Stimulated activated CD8-positive, alpha-beta memory T cell treated with anti-CD3 and anti-CD28 coated beads, Interleukin-2, amount 100 ng/mL, for 1 hour (primary cell): ENCODE results near the gene ANKRD44.

Experiments
- DNase-seq, 2 donors: peaks; one replicate each; pipeline ENCODE4 v3.0.0-alpha.2; 2020; ENCODE audit warnings: low read depth in 2 of 2

Gene ANKRD44

GRCh38 chr2:197208024-197208423 lies 102.6 kb downstream of the ANKRD44 start:
- no peak for DNase-seq

- DNase-seq, result no peak
Observed at GRCh38 chr2:197207598-197207997, 103.0 kb downstream of the ANKRD44 start.

GRCh38 chr2:197207106-197207505 lies 103.5 kb downstream of the ANKRD44 start:
- no peak for DNase-seq

GRCh38 chr2:197205585-197206215 lies 104.9 kb downstream of the ANKRD44 start:
- no peak for DNase-seq

DNA sequence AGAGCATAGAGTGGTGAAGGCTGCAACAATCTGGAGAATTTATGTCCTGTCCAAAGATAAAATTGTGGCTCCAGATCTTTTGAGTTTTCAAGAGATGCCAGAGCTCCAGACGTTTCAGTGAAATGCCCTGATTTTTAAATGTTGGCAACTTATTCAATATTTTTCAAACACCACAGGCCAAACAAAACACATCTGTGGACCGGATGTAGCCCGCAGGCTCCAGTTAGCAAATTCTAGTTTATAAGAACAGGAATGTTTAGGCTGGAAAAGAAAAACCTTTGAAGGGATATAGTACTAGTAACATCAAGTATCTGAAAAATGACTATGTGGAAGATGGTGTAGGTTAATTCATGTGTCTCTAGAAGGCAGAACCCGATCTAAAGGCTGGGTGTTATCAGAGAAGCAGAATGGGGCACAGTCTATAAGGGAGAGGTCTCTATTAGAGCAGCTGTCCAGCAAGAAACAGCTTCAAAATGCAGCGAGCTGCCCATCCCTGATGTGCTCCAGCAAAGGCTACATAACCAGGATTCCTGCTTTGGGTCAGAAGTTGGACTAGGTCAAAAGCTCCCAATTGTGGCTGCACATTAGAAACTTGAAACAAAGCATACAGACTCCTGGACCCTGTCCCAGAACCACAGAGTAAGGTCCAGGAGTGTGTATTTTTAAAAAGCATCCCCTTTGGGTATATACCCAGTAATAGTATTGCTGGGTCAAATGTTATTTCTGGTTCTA lies 105.9 kb downstream of the ANKRD44 start:
- DNase-seq, result no peak

DNA sequence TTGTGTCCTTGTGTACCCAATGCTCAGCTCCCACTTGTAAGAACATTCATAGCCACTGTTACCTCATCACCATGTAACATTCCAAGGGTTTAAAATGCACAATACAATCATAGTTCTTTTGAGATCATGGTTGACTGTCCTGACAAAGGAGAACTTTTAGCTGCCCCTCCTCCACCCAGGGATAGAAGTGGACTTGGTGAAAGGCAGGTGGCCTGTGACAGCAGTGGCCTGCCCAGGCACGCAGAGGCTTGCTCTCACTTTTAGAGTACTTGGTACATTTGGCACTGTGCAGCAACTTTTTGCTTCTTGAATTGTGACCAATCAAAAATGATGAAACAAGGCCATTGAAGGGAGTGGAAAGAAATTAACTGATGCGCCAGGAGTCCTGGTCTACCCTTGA lies 108.7 kb downstream of the ANKRD44 start:
- DNase-seq, result no peak

DNA sequence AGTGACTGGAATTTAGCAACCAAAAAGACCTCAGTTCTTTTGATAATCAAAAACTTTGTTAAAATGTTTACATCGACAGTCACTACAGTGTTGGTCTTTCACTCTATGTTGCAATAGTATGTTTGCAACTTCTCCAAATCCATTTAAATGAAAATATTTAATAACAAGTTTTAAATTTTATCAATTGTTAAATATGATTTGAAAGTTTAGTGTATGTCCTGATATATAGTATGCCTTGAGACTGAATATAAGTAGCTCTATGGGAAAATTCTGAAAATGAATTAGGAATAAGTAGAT lies 109.9 kb downstream of the ANKRD44 start:
- no peak for DNase-seq

GRCh38 chr2:197200051-197200761 lies 110.4 kb downstream of the ANKRD44 start:
- no peak for DNase-seq

- peak; percentile 68 to 70 for DNase-seq
Observed at GRCh38 chr2:197198890-197199289, 111.7 kb downstream of the ANKRD44 start.

GRCh38 chr2:197197895-197198311 lies 112.7 kb downstream of the ANKRD44 start:
- no peak for DNase-seq

- DNase-seq, result no peak
Observed at GRCh38 chr2:197196541-197197180, 113.9 kb downstream of the ANKRD44 start.

DNA sequence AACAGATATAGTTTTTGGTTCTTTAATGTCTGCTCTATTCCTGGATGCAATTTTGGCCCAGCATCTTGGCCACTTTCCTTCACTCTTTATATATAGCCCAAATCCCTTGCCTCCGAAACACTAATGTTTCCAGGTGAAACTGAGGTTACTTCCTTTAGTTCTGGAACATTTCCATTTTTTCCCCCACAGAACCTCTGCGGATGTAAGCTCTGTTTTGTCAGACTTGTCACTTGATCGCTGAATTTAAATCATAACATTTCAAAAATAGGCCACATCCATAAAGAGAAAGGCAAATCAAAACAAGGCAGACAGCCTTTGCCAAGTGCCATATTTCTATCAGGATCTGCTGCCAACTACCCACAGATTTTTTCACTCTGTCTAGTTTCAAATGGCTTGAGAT lies 115.1 kb downstream of the ANKRD44 start:
- no peak for DNase-seq

DNA sequence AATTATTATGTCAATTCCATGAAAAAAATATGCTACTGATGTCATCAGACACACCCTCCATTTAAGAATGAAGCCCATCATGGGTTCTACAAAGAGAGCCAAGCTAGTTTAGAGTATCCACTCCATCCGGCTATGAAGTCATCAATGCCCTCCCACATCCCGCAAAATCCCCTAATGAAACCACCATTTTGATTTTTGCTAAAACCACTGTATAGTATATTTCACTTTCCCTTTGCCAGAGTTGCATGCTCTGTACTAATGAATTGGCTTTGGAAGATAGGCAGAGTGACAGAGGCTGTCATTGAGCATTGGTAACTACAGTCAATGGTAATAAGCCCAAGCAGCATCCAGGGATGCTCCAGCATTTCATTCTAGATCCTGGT lies 118.6 kb downstream of the ANKRD44 start:
- DNase-seq, result no peak

- DNase-seq, result no peak
Observed at GRCh38 chr2:197191177-197191939, 119.2 kb downstream of the ANKRD44 start.

DNA sequence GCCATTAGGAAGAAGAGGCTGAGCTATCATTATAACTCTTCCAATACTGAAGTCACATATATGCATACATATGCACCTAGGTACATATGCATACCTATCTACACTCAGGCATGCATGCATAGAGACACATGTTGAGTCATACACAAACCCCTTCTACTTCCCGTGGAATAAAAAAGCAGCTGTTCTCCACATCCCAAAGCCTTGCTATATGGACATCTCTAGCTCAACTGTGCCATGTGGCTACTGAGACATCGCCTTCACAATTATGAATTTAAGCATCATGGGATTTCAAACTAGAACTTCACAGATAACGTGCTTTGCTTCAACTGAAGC lies 120.5 kb downstream of the ANKRD44 start:
- DNase-seq, result no peak

DNA sequence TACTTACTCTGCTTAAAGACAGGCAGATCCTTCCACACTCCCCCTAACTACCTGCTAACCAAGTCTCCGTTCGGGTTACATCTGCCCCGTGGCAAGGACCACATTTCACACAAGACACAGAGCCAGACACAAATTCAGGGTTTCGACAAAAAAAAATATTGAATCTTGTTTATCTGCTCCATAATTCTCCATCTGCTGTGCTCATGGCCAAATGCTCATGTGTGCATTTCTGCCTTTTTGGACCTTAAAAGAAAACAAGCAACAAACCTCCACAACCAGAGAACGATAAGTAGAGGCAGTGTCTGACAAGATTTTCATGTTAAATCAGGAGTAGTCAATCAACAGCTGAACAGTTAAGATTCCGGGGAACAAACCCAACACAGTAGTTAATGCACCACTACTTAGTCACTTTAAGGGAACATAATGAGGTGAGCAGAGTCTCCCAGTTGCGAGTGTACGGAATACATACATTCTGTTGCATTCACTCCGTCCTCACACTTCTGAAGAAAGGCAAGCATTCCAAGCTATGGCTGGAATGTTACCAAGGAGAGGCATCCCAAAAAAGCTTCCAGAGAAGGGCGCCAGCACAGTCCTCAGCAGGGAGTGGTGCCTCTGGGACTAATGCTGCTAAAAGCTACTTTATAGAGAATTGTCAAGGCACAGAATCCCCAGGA lies 121.0 kb downstream of the ANKRD44 start:
- no peak for DNase-seq

DNA sequence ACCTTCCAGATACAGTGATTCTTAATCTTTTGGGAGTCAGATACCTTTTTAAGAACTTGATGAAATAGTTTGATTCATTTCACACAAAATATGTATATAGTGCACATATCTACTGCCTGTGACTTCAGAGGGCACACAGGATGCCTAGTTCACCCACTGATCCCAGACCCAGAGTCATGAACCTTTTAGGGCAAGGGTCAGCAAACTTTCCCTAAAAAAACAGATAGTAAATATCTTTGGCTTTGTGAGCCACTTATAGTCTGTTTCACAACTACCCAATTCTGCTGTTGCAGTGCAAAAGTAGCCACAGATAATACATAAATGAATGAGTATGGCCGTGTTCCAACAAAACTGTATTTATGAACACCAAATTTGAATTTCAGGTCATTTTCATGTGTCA lies 124.9 kb downstream of the ANKRD44 start:
- DNase-seq, result no peak

DNA sequence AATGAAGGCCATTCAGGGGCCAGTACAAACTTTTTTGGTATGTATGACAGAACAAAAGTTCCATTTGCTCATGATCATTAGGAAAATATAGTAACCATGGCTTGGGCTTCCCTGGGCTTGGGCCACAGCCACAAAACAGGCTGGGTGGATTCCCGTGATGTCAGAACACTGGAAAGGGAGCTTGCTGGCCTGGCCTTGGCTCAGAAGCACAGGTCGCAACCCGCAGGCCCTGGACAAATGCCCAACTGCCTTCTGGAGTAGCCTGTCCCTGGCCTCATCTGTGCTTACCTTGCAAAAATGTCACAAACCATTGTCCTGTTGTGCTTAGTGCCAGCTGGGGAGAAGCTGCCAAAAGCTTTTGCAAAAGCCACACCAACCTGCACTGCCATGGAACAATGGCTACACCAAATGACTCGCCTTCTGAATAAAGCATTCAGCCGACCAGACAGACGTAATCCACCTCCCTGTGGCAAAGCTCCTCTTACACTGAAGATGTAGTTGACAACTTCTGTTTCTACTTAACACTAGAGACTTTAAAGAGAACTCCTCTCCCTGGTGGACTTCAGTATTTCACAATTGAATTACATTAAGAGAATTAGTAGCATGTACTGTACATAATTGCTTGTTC lies 125.5 kb downstream of the ANKRD44 start:
- DNase-seq, result no peak

DNA sequence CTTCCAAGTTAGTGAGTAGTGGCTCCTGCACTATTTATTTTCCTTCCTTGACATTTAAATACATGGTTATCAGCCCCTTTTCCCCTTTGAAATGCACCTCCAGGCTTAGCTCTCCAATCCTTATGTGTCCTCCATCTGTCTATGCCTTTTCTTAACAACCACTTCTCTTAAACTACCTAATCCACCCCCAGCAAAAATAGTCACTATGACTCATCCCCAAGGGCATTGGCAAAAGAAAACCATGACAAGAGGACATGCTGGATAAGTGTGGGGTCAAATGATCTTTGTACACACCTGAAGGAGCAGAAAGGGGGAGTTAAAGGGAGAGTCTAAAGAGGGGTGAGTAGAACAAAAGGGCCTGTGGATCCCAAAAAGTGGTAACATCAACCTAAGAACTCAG lies 127.2 kb downstream of the ANKRD44 start:
- DNase-seq, result no peak

- DNase-seq, result no peak
Observed at GRCh38 chr2:197182668-197183067, 127.9 kb downstream of the ANKRD44 start.

DNA sequence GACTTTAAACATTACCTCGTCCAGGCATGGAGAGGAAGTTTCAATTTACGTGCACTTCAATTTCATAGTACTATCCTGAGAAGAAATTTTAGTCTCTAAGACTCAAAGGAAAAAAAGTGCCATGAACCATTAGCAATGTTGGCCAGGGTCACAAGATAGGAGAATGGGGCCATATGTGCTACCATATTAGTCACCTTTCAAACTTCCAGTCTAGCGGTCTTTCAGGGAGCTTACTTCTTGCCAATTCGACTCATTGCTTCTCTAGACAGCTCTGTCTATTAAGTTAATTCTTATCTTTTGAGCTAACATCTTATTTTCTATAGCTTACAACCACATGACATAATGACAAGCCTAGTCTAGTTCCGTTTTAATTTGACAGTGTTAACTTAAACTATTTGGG lies 129.1 kb downstream of the ANKRD44 start:
- no peak for DNase-seq
